OCI-LY3 (cell line): ENCODE results near the gene GMIP.

Experiments
- EZH2phosphoT487 ChIP-seq: fragments of 200-600 bp; shearing (Covaris generic); IDR thresholded peaks from 2 replicates; pipeline ENCODE4 v1.6.1; 2018; ENCODE audit warnings: antibody characterized with exemption, mixed run types, low read depth
- TF ChIP-seq, protein P1 (sequence below): fragments of 200-600, 300-600 bp; sonication (generic); IDR thresholded peaks from 2 replicates; pipeline ENCODE4 v1.5.1; 2014; ENCODE audit warnings: antibody characterized with exemption, low read length, low read depth

DNA sequence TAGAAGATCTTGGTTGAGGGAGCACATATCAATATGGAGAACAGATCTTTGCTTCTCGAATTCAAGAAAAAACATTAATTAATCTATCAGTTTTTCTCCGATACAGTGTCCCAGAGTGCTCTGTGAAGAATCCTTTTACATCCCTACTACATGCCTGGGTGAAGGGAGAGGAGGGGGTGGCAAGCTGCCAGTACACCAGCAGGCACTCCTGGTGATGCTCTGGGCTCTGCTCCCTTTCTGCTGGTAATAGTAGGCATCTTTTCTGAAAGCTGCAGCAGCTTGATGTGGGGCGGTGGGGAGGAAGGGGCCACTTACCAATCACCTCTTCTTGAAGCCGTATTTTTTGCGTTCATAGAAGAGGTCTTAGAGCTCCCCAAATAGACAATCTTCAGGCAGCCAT lies 55.7 kb downstream of the GMIP start:
- TF ChIP-seq, protein P1, sequence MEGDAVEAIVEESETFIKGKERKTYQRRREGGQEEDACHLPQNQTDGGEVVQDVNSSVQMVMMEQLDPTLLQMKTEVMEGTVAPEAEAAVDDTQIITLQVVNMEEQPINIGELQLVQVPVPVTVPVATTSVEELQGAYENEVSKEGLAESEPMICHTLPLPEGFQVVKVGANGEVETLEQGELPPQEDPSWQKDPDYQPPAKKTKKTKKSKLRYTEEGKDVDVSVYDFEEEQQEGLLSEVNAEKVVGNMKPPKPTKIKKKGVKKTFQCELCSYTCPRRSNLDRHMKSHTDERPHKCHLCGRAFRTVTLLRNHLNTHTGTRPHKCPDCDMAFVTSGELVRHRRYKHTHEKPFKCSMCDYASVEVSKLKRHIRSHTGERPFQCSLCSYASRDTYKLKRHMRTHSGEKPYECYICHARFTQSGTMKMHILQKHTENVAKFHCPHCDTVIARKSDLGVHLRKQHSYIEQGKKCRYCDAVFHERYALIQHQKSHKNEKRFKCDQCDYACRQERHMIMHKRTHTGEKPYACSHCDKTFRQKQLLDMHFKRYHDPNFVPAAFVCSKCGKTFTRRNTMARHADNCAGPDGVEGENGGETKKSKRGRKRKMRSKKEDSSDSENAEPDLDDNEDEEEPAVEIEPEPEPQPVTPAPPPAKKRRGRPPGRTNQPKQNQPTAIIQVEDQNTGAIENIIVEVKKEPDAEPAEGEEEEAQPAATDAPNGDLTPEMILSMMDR: no peak
- TF ChIP-seq EZH2phosphoT487: no peak
